HS-27A (cell line): ENCODE measurements around the gene SETD3.
A peak's percentile ranks its signal among the peaks of the same experiment; 100 is the strongest.

Experiments used
- DNase-seq: peaks from one replicate; pipeline ENCODE4 v3.0.0-alpha.2; 2012; ENCODE audit warnings: low read depth, missing footprints

SETD3 gene

GRCh38 chr14:99497894-99498293, 17.2 kb upstream of the SETD3 start:
- DNase-seq = no peak

- DNase-seq = no peak
Measured at GRCh38 chr14:99497341-99497740, 16.7 kb upstream of the SETD3 start.

GRCh38 chr14:99484106-99484505, 3.4 kb upstream of the SETD3 start:
- no peak for DNase-seq

- no peak for DNase-seq
Measured at GRCh38 chr14:99481745-99482099, 1.1 kb upstream of the SETD3 start.

- DNase-seq = peak; percentile 96
Measured at GRCh38 chr14:99480917-99481744, 472 bp upstream of the SETD3 start, which contains the start of gene CCNK. Gene CCNK (plus strand): TSS chr14:99481409. CDS start chr14:99492678, 11,269 bp downstream.

- DNase-seq = no peak
Measured at GRCh38 chr14:99479160-99479905, 1.3 kb downstream of the SETD3 start.

- no peak for DNase-seq
Measured at GRCh38 chr14:99478128-99478527, 2.5 kb downstream of the SETD3 start.

- no peak for DNase-seq
Measured at GRCh38 chr14:99476864-99477263, 3.8 kb downstream of the SETD3 start.

- DNase-seq = no peak
Measured at GRCh38 chr14:99475660-99476059, 5.0 kb downstream of the SETD3 start.

GRCh38 chr14:99475179-99475578, 5.5 kb downstream of the SETD3 start:
- no peak for DNase-seq

- no peak for DNase-seq
Measured at GRCh38 chr14:99473458-99473857, 7.2 kb downstream of the SETD3 start.

GRCh38 chr14:99472937-99473336, 7.7 kb downstream of the SETD3 start:
- DNase-seq = no peak

- no peak for DNase-seq
Measured at GRCh38 chr14:99471731-99472130, 8.9 kb downstream of the SETD3 start.

GRCh38 chr14:99468836-99469592, 11.6 kb downstream of the SETD3 start:
- DNase-seq = no peak

- DNase-seq = no peak
Measured at GRCh38 chr14:99468081-99468480, 12.6 kb downstream of the SETD3 start.

- DNase-seq = no peak
Measured at GRCh38 chr14:99467336-99468078, 13.2 kb downstream of the SETD3 start.

GRCh38 chr14:99466758-99467157, 13.9 kb downstream of the SETD3 start:
- DNase-seq = no peak

- no peak for DNase-seq
Measured at GRCh38 chr14:99465288-99465687, 15.4 kb downstream of the SETD3 start.

GRCh38 chr14:99463974-99464373, 16.7 kb downstream of the SETD3 start:
- no peak for DNase-seq

- DNase-seq = no peak
Measured at GRCh38 chr14:99462210-99462609, 18.4 kb downstream of the SETD3 start.

GRCh38 chr14:99461411-99462085, 19.1 kb downstream of the SETD3 start:
- no peak for DNase-seq
